NCI-H2227 treated with DMSO at 0.1 percent for 48 hours (cell line): ENCODE data around the gene NAT8L.
"Not testable (repeated sequence)": the region's sequence is repeated elsewhere in the genome, so short reads cannot be mapped to it uniquely, and the experiment has no call there.

Experiments used
- DNase-seq: peaks from one replicate; lab custom pipeline; 2025; lab: John Stamatoyannopoulos, UW

NAT8L gene, protein sequence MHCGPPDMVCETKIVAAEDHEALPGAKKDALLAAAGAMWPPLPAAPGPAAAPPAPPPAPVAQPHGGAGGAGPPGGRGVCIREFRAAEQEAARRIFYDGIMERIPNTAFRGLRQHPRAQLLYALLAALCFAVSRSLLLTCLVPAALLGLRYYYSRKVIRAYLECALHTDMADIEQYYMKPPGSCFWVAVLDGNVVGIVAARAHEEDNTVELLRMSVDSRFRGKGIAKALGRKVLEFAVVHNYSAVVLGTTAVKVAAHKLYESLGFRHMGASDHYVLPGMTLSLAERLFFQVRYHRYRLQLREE

DNA sequence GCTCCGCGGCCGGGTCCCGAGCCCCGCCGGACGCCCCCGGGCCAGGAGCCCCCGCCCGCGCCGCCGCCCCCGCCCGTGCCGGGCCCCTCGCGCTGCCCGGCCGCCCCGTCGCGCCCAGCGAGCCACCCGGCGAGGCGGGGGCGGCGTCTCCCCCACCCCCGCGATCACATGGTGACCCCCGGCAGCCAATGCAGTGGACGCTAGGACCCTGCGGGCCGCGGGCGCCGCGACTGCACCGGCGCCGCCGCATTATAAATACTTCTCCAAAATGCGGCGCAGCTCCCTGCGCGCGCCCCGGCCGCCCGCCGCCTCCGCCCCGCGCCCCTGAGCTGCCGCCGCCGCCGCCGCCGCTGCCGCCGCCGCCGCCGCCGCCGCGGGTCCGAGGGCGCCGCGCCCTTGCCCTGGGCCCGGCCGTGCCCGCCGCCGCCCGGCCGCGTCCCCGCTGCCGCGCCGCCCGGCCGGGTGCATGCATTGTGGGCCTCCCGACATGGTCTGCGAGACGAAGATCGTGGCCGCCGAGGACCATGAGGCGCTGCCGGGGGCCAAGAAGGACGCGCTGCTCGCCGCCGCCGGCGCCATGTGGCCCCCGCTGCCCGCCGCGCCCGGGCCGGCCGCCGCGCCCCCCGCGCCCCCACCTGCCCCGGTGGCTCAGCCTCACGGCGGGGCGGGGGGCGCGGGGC lies at the start of gene NAT8L:
NAT8L (plus strand) TSS at position 282 of the 680 bp plus-strand sequence; CDS start at position 467, 185 bp downstream.
- DNase-seq = peak; percentile 14

GRCh38 chr4:2009651-2010233 lies 49.4 kb upstream of the NAT8L start:
- peak; percentile 55 for DNase-seq

GRCh38 chr4:2011583-2011982 lies 47.5 kb upstream of the NAT8L start:
- DNase-seq = no peak

DNA sequence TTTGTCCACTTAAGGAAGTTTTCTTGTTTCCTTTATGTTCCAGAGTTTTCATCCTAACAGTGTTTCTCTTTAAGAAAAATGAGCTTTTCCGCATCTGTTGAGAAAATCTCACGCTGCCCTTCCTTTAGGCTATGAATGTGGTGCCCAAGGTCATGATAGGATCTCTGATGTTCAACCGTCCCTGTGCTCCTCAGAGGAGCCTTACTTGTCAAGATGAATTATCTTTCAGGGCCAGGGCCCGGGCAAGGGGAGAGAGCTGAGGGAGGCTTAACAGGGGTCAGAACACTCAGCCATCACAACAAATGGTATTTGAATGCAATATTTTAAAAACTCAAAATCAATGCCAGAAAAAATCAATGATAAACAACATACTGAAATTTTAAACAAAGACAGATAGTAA lies 44.1 kb upstream of the NAT8L start:
- DNase-seq = no peak

GRCh38 chr4:2021358-2022018 lies 37.6 kb upstream of the NAT8L start:
- not testable (repeated sequence) for DNase-seq

GRCh38 chr4:2024683-2025082 lies 34.4 kb upstream of the NAT8L start:
- no peak for DNase-seq

DNA sequence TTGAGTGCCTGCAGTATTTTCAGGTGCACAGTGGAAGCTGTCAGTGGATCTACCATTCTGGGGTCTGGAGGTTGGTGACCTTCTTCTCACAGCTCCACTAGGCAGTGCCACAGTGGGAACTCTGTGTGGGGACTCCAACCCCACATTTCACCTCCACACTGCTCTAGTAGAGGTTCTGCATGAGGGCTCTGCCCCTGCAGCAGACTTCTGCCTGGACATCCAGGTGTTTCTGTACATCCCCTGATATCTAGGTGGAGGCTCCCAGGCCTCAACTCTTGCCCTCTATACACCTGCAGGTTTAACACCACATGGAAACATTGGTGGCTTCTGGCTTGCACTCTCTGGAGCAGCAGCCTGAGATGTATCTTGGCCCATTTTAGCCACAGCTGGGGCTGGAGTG lies 33.3 kb upstream of the NAT8L start:
- DNase-seq = no peak

- not testable (repeated sequence) for DNase-seq
Measured at GRCh38 chr4:2027120-2027519, 32.0 kb upstream of the NAT8L start.

GRCh38 chr4:2031161-2031560 lies 28.0 kb upstream of the NAT8L start:
- DNase-seq = not testable (repeated sequence)

DNA sequence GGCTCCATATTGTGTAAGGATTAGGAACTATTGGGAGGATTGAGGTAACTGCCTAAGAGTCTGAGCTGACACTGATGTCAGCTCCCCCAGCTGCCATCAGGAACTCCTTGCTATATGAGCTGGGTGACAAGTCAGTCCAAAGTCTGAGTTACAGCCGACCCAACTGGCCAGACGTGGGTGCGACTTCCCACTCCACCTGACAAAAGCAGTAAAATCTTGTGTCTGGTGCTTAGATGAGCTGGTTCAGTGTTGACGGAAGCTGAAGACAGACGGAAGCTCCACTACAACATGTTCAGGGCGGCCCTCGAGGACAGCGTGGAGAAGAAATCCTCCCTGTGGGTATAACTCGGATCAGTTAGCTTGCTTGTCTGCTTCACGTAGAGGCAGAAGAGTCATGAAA lies 22.8 kb upstream of the NAT8L start:
- no peak for DNase-seq

GRCh38 chr4:2036866-2037265 lies 22.3 kb upstream of the NAT8L start:
- no peak for DNase-seq

GRCh38 chr4:2040391-2041238 lies 18.5 kb upstream of the NAT8L start:
- DNase-seq = no peak

DNA sequence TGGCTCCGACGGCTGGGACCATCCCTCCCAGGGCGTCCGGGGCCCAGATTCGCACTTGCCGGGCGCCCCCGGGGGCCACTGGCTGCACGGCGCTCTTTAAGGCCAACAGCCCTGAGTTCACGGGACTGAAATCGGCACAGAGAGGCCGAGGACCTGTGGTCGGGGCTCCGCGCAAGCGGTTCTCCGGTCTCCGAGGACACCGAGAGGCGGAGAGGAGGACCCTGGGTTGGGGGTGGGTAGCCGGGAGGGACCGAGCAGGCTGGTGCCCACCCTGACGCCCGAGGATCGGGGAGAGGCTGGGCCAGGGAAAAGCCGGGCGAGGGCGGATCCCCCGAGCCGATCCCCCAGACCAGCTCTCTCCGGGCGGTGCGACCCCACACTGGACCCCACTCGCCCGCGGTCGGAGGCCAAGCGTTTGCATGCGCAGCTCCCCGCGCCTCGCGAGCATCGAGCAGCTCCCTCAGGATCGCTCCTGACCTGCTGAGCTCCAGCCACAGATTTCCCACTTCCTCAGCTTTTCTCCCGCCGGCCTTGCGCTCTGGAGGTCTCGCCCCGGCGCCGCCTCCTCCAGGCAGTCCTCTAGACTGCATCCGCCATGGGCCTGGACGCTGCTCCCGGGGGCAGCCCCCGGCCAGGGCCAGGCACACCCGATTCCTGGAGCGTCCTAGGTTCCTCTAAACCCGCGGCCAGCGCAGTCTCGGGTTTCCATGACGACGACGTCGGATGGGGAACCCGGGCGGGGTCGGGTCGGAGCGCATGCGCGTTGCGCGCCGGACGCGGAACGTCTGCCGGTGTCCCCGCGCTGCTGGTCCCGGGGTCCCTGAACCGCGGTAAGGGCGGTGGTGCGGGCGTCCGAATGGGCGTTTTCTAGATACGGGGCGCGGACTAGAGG lies 17.6 kb upstream of the NAT8L start:
- DNase-seq = peak; percentile 12

DNA sequence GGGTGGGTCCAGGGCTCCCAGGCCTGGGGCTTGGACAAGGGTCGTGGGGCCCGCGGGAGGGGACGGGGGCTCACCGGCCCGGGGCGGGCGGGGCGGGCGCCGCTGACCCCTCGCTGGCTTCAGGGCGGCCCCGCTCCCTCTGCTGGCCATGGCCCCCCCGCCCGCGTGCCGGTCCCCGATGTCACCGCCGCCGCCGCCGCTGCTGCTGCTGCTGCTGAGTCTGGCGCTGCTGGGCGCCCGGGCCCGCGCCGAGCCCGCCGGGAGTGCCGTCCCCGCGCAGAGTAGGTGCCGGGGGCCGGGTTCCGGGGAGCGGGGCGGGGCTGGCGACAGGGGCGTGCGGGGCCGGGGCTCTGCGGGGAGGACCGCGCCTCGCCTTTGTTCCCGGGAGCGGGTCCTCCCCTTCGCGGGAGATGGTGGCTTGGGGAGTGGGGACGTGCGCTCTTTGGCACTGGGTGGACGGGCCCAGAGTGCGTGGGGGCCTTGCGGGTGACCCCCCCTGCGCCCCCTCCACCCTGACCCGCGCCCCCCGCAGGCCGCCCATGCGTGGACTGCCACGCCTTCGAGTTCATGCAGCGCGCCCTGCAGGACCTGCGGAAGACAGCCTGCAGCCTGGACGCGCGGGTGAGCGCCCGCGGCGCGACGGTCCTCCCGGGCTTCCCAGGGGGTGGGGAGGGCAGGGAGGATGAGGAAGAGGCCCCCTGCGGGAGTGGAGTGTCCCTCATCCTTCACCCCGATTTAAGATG lies 16.8 kb upstream of the NAT8L start:
- DNase-seq = no peak

DNA sequence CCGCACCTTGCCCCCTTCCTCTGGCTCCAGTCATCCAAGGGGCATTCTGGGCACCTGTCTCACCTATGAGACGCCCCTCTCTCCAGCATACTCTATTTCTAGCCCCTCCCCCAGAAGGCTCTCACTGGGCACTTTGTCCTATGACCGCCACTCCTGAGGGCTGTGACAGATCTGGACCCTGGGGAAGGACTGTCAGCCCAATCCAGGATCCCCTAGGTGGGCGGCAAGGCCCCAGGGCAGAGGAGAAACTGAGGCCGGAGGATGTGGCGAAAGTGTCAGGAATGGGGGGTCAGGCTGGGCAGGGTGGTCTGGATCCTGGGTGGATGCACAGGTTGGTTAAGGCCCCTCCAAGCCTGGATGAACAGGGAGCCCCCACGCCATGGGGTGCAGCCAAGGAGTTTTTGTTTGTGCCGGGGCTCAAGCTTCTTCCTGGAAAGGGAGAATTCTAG lies 16.2 kb upstream of the NAT8L start:
- no peak for DNase-seq

DNA sequence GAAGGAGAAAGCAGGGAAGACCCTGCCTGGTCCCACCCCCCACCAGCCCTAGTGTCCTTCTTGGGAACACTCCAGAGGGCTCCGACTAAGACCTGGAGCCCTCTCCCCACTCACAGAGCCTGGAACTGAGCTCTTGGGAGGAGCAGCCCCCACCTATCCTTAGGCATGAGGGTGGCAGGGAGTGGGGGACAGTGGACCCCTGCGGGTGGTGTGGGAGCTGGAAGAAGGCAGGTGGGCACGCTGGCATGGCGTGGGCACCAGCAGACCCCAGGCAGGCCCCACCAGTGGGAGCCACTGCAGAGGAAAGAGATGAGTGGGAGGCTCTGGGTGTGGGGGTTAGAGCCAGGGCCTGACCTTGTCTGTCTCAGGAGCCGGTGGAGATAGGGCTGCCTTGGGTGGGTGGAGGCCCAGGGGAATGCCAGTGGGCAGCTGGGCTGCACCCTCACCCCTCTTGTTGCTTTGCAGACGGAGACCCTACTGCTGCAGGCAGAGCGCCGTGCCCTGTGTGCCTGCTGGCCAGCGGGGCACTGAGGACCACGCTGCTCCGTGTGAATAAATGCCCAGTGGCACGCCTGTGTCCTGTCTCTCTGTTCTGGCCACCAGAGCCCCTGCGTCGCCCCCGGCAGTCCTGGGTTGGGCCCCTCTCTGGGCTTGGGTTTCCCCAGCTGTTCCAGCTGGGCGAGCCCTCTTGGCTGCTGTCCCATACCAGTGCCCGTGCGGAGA lies 15.6 kb upstream of the NAT8L start:
- DNase-seq = no peak

- DNase-seq = no peak
Measured at GRCh38 chr4:2044119-2044485, 15.0 kb upstream of the NAT8L start.

DNA sequence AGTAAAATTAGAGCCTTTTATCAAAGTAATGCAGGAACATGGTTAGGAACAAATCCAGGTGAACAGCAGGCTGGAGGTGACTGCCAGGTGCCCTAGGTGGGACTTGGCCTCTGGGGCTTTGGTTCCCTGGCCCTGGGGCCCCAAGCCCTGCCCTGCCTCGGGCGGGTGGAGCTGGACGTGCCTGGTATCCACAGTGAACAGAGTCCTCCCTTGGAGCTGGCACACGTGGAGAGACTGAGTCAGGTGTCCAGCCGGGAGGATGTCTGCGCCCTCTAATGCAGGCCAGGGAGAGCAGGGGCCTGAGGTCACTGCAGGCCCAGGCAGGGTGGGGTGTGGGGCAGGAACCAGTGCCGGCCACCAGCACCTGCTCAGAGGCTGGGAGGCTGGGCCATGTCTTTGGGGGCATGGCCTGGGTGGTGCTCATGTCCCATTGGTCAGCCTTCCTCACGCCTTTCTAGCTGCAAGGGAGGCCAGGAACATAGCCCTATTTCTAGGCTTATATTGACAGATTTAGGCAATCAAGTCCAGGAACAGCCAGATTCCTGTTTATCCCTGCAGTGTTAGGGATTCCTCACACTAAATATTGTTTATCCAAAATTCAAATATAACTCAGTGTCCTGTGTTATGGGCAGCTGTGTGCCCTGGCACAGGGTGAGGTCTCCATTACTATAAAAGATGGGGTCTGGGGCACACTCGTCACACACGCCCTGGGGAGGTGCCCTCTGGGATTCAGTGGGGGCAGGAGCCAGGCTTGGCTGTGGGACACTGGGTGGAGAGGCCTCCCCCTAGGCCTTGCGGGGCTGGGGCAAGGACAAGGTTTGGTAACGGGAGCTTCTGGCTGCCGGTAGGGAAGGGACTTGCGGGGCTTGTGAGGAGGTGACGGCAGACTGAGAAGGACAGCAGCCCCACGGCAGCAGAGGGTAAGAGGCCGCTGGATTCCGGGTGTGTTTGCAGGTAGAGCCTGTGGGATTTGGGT lies 14.3 kb upstream of the NAT8L start:
- no peak for DNase-seq
